NB4 (cell line): ENCODE results near the gene MIDN.

Experiments
- DNase-seq: peaks from one replicate; pipeline ENCODE4 v3.0.0; 2010; ENCODE audit warnings: low read depth
- H3K4me3 ChIP-seq: one replicate; pipeline ENCODE4 v1.5.1; 2011; ENCODE audit warnings: mild to moderate bottlenecking, low read depth, low read length, moderate library complexity
- MAX ChIP-seq: IDR thresholded peaks from 2 replicates; pipeline ENCODE4 v1.6.1; 2011; ENCODE audit warnings: low read depth, low read length
- MYC ChIP-seq: IDR thresholded peaks from 2 replicates; pipeline ENCODE4 v1.6.1; 2011; ENCODE audit warnings: low read depth, low read length
- POLR2A ChIP-seq: IDR thresholded peaks from 2 replicates; pipeline ENCODE4 v1.6.1; 2011; ENCODE audit warnings: mild to moderate bottlenecking; ENCODE audit not compliant: insufficient read length; ENCODE audit errors: extremely low read depth
- TF ChIP-seq, protein P1 (sequence below): IDR thresholded peaks from one replicate; pipeline ENCODE4 v1.5.1; 2012; ENCODE audit warnings: low read depth, low read length

The MIDN gene

DNA sequence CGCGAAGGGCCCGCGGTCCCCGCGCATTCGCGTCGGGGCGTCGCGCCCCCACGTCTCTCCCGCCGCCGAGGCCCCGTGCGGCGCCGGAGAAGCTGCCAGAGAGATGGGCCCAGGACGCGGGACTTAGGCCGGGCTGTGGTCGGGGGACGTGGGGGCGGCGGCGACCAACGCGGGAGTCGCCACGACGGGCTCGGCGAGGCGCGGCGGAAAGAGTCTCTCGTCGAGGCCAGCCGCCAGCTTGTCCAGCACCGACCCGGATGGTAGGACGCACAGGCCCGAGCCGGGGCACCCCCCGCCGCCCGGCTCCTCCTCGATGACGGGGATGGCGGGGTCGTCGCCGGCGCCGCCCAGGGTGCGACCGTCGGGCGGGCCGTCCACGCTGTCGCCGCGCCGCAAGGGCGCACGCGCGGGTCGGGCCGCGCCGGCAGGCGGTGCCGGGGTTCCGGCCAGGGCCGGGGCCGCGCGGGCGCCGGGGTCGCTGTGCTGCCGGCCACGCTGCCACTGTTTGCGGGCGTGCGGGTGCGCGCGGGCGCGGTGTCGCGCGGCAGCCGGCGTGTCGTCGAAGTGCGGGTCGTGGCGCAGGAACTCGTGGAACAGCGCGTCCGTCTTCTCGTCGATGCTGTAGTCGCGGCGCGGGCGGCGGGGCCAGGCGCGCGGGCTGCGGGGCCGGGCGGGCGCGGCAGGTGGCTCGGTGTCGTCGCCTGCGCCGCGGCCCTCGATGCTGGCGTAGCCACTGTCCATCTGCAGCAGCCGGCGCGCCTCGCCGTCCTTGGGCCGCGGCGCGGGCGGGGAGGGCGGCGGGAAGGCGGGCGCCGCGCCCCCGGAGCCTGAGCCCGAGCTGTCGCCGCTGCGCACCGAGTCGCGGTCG lies 19.1 kb upstream of the MIDN start:
- TF ChIP-seq MYC (no peak), MAX (no peak), POLR2A (no peak)
- TF ChIP-seq, protein P1, sequence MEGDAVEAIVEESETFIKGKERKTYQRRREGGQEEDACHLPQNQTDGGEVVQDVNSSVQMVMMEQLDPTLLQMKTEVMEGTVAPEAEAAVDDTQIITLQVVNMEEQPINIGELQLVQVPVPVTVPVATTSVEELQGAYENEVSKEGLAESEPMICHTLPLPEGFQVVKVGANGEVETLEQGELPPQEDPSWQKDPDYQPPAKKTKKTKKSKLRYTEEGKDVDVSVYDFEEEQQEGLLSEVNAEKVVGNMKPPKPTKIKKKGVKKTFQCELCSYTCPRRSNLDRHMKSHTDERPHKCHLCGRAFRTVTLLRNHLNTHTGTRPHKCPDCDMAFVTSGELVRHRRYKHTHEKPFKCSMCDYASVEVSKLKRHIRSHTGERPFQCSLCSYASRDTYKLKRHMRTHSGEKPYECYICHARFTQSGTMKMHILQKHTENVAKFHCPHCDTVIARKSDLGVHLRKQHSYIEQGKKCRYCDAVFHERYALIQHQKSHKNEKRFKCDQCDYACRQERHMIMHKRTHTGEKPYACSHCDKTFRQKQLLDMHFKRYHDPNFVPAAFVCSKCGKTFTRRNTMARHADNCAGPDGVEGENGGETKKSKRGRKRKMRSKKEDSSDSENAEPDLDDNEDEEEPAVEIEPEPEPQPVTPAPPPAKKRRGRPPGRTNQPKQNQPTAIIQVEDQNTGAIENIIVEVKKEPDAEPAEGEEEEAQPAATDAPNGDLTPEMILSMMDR, result no peak
- DNase-seq, result no peak
- H3K4me3 ChIP-seq, result no peak overlapping the region

GRCh38 chr19:1229924-1230782 lies 18.2 kb upstream of the MIDN start:
- no peak overlapping the region for H3K4me3 ChIP-seq
- TF ChIP-seq, protein P1, result no peak
- TF ChIP-seq MYC, result no peak
- TF ChIP-seq MAX, result no peak
- TF ChIP-seq POLR2A, result no peak
- DNase-seq, result no peak

- H3K4me3 ChIP-seq, result no peak overlapping the region
- DNase-seq, result no peak
- TF ChIP-seq, protein P1, result no peak
- no peak for TF ChIP-seq POLR2A
Observed at GRCh38 chr19:1230783-1231489, 17.4 kb upstream of the MIDN start.

- no peak overlapping the region for H3K4me3 ChIP-seq
- TF ChIP-seq MAX, result no peak
- no peak for TF ChIP-seq MYC
- TF ChIP-seq, protein P1, result no peak
- no peak for TF ChIP-seq POLR2A
- DNase-seq, result no peak
Observed at GRCh38 chr19:1231729-1232637, 16.4 kb upstream of the MIDN start.

DNA sequence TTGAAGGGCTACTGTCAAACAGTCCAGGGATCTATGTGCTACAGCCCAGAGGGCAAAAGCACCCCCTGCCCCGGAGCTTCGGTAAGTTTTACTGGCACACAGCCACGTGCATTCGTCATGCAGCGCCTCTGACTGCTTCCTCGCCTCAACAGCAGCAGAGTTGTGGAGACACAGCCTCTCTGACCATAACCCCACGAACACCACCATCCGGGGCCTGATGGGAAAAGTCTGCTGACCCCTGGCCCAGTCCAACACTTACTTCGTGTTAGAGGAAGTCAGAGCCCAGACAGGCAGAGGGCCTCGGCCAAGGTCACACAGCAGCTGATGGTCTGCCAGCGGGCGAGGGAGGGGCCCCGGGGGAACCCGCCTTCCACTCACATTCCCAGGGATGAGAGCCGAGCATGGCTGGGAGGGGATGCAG lies 15.7 kb upstream of the MIDN start:
- DNase-seq, result no peak
- H3K4me3 ChIP-seq, result no peak overlapping the region
- TF ChIP-seq MAX, result no peak
- TF ChIP-seq POLR2A, result no peak
- no peak for TF ChIP-seq MYC
- TF ChIP-seq, protein P1, result no peak
